HG02884 (cell line): Measurements from ENCODE around the gene GRK5.

Experiments used
- ATAC-seq: cut with Tn5 transposase; IDR thresholded peaks from one replicate; pipeline ENCODE4 v1.9.1; 2021; ENCODE audit warnings: mild to moderate bottlenecking, moderate library complexity; ENCODE audit not compliant: unreplicated experiment

Gene GRK5

GRCh38 chr10:119314486-119314885 lies 107.1 kb downstream of the GRK5 start:
- ATAC-seq = no peak

DNA sequence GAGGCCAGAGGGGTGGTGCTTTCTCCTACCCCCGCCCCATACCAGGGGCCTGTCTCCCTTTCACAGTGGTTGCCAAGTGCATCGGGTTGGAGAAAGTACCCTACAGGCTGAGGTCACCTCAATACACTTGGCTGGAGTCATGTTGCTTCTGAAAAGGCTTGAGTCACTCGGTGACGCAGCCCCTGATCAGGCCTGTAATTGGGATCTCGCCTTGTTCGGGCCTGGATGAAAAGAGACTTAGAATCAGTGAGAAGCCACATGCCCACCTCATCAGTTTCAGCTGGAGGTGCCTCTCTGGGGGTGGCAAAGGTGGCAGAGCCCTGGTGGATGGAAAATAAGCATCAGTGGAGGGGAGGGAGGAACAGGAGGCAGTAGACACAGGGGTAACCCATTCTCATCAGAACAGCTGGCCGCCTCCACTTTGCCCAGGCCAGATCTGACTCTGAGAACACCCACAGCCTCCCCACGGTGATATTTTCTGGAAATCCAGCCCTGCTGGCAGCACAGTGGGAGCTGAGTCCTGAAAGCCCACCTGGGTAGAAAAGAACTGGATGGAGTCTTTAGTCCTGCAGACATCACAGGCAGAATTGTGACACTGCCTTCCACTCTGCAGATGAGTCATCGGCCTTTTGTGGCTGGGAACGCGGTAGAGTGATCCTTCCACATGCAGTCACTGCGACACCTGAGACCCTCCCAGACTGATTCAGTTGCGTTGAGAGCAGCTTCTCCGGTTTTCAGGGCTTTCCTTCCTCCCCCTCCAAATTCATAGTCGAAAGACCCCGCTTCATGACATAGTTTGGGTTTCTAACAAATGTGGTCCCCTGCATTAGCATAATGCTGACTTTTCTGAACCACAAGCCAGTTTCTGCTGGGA lies 108.0 kb downstream of the GRK5 start:
- peak; percentile 55 for ATAC-seq

GRCh38 chr10:119316002-119316358 lies 108.6 kb downstream of the GRK5 start:
- ATAC-seq = no peak

GRCh38 chr10:119316729-119317097 lies 109.3 kb downstream of the GRK5 start:
- no peak for ATAC-seq

DNA sequence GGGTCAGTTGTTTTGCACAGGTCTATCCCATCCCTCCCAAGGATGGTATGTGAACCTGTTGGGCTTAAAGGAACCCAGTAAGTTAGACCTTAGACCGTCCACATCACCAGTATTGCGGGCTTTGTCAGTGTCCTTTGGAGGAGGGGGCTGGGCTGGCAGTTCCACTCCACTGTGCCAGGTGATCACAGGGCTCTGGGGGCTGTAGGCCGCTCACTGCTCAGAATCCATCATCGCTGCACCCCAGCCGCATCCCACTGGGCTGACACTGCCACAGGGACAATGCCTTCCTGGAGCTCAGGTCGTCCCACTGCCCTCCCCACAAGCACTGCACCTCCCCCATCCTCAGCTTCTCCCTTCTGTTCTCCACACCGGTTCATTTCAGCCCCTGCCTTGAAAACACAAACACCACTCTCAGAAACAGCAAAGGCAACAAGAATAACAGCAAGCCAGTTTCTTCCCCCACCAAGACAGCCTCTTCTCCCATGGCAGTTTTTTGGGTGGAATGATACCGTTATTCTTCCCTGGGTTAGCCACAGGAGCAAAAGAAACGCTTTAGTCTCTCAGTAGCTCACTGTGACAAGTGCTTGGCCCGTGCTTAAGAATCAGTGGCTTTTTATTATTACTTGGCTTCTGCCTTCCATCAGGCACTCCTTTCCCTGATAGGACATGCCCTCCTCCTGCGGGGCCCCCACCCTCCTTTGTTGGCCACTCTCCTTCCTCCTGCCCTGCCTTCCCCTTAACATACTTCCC lies 111.2 kb downstream of the GRK5 start:
- no peak for ATAC-seq

GRCh38 chr10:119319161-119319919 lies 112.0 kb downstream of the GRK5 start:
- no peak for ATAC-seq

DNA sequence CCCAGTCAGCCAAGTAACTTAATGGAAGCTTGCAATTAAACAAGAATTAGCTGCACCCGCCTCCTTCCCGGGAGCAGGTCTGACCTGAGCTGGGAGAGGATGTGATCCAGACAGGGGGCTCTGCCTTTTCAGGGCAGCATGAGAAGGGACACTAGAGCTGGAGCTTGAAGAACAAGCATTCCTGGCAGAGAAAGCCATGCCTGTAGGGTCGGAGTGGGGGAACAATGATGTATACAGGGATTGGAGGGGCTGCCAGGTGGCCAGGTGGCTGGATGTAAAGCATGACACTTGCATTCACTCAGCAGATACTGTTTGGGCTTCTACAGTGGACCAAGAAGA lies 112.5 kb downstream of the GRK5 start:
- ATAC-seq = no peak

DNA sequence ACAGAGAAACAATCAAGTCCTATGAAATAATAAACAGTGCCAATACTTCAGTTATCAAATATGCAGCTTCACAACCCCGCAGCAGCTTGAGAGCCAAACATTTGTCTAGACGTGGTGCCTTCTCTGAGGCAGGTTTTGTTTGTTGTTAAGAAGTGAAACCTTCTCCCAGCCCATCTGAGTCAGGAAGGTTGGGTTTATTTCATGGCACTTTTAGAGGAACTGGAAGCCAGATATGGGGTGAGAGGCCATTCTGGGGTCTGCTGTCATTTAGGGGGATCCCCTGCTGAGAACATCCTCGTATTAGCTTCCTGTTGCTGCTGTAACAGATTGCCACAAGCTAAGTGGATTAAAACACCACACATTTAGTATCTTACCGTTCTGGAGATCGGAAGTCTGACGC lies 113.6 kb downstream of the GRK5 start:
- ATAC-seq = no peak

DNA sequence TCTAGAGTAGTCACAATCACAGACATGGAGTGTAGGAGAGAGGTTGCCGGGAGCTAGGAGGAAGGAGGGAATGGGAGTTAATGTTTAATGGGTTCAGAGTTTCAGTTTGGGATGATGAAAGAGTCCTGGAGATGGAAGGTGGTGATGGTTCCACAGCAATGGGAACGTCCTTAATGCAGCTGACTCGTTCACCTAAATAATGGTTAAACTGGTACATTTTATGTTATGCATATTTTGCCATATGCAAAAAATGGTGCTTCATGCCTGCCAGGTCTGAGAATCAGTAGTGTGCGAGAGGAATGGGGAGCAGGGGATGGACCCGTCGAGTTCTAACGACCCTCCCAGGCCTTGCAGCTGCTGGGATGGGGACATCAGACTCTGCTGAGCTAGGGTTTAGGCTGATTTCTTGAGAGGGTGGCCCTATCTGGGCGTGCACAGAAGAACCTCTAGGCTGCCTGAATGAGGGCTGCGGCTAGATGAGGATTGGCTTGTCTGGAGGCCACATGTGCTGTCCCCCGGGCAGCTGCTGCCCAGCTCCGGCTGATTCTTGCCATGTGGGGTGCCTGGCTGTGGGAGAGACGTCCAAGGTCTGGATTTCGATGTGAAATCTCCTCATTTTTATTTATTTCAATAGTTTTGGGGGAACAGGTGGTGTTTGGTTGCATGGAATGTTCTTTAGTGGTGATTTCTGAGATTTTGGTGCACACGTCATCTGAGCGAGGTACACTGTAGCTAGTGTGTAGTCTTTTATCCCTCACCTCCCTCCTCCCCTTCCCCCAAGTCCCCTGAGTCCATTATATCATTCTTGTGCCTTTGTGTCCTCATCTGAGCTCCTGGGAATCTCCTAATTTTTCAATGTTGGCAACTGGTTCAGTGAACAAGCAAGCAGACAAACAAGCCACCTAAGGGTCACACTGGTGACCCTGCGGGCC lies 116.0 kb downstream of the GRK5 start:
- no peak for ATAC-seq

- ATAC-seq = no peak
Observed at GRCh38 chr10:119325131-119325530, 117.8 kb downstream of the GRK5 start.

DNA sequence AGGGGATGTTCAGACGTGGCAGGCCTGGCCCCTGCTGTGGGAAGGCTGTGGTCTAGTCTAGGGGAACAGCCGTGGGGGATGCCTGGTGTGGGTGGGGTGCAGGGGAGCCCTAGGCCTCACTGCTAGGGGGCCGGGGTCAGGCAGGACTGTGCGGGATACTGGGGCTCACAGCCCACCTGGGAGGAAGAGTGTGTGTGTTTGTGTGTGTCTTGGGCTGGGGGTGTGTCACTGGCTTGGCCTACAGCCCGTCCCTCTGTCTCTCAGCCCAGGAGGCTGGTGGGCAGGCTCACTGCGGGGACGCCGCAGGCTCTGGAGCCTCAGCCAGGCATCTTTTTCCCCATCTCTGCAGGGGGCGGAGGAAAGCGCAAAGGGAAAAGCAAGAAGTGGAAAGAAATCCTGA lies 118.8 kb downstream of the GRK5 start:
- ATAC-seq = no peak

GRCh38 chr10:119327096-119327745 lies 119.8 kb downstream of the GRK5 start:
- no peak for ATAC-seq

DNA sequence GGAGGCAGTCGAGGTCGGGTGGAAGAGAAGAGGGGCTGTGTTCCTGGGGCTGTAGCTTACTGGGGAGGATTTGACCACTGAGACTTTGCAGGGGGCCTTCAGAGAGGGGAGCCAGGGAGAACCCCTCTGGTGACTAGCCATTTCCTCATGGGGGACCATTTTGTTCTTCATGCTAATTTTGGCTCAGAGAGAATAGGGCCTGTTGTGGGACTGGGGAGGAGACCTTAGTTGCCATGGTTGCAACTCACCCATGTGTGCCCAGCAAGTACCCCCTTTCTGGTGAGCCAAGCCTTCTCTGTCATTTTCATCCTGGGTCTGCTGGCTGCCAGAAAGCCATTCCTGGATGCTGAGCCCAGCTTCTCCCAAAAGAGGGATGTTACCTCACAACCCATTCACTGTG lies 120.9 kb downstream of the GRK5 start:
- ATAC-seq = no peak

DNA sequence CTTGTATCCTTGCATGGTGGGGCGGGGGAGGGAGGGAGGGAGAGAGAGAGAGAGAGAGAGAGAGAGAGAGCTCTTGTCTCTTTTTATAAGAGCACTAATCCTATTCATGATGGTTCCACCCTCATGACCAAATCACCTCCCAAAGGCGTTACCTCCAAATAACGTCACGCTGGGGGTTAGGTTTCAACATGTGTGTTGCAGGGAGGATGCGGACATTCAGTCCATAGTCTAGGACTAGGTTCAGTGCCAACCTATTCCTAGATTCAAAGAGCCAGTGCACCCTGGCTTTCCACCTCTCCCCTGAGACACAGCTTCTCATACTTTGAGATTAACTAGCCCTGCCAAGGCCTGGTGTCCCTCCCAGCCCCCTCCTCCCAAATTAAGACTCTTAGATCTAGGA lies 123.0 kb downstream of the GRK5 start:
- no peak for ATAC-seq

DNA sequence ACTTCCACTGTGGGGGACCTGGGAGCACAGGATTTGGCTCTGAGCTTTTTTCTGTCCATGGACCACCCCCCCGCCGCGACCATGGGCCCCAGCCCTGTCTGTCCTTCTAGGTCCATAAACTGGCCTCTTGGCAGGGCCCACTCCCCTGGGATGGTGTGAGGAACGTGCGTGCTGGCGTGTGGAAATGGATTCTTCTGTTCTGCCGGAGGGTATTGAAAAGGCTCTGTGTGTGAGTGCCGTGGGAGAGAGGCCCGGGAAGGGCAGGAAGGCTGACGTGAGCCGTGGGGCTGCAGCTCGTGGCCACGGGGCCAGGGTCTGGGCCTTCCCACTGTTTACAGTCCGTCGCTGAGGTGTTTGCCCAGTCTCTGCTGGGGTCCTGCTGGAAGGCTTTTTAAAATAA lies 123.7 kb downstream of the GRK5 start:
- no peak for ATAC-seq

- no peak for ATAC-seq
Observed at GRCh38 chr10:119333146-119333792, 125.9 kb downstream of the GRK5 start.

- no peak for ATAC-seq
Observed at GRCh38 chr10:119335671-119336353, 128.4 kb downstream of the GRK5 start.

- no peak for ATAC-seq
Observed at GRCh38 chr10:119336599-119336998, 129.2 kb downstream of the GRK5 start.

- ATAC-seq = no peak
Observed at GRCh38 chr10:119337223-119337622, 129.9 kb downstream of the GRK5 start.
